Measurements from ENCODE around the gene RFX7. TPM values are rescaled to one million over a fixed set of nuclear protein-coding genes. Genes with fewer than 3 reads are reported as not detected.
"Not testable (repeated sequence)": the region's sequence is repeated elsewhere in the genome, so short reads cannot be mapped to it uniquely, and the experiment has no call there.

Gene RFX7
- total RNA-seq, 2 donors from 2014 or later: 4.4 to 5.9 TPM

- no peaks in the 10 kb centered on the region for H3K27me3 ChIP-seq
- H3K36me3 ChIP-seq: no peaks in the 10 kb centered on the region
- no peak overlapping the region for H3K27ac ChIP-seq
- H3K4me3 ChIP-seq: no peak overlapping the region
- H3K9me3 ChIP-seq: peaks cover 0 to 15% of the 10 kb centered on the region in 2 donors
- no peak for TF ChIP-seq CTCF (IDR thresholded peaks at IDR 0.05)
- H3K4me1 ChIP-seq: peaks cover 0 to 23% of the 10 kb centered on the region in 2 donors
- DNase-seq (ENCODE audit: low spot score): no peak
These were observed 36.0 kb downstream of the RFX7 start for GRCh38 chr15:56207711-56208110.

- H3K9me3 ChIP-seq: peaks cover 0 to 15% of the 10 kb centered on the region in 2 donors
- no peaks in the 10 kb centered on the region for H3K27me3 ChIP-seq
- no peak for DNase-seq (ENCODE audit: low spot score)
- no peak overlapping the region for H3K27ac ChIP-seq
- H3K36me3 ChIP-seq: no peaks in the 10 kb centered on the region
- TF ChIP-seq CTCF (IDR thresholded peaks at IDR 0.05): no peak
- no peak overlapping the region for H3K4me3 ChIP-seq
- peaks cover 0 to 23% of the 10 kb centered on the region in 2 donors for H3K4me1 ChIP-seq
These were observed 36.6 kb downstream of the RFX7 start for GRCh38 chr15:56207092-56207491.

GRCh38 chr15:56205061-56205876 is 38.4 kb downstream of the RFX7 start:
- no peaks in the 10 kb centered on the region for H3K27me3 ChIP-seq
- H3K4me3 ChIP-seq: no peak overlapping the region
- H3K27ac ChIP-seq: no peak overlapping the region
- no peak for DNase-seq (ENCODE audit: low spot score)
- no peaks in the 10 kb centered on the region for H3K36me3 ChIP-seq
- peaks cover 0 to 23% of the 10 kb centered on the region in 2 donors for H3K4me1 ChIP-seq
- TF ChIP-seq CTCF (IDR thresholded peaks at IDR 0.05): no peak
- H3K9me3 ChIP-seq: no peaks in the 10 kb centered on the region

- H3K4me3 ChIP-seq; H3K27ac ChIP-seq; DNase-seq (ENCODE audit: low spot score); H3K9me3 ChIP-seq; H3K27me3 ChIP-seq; H3K36me3 ChIP-seq: not testable (repeated sequence)
- peaks cover 0 to 23% of the 10 kb centered on the region in 2 donors for H3K4me1 ChIP-seq
These were observed 40.3 kb downstream of the RFX7 start for GRCh38 chr15:56203312-56203922.

GRCh38 chr15:56202701-56203100 is 41.0 kb downstream of the RFX7 start:
- no peak overlapping the region for H3K27ac ChIP-seq
- H3K27me3 ChIP-seq: no peaks in the 10 kb centered on the region
- H3K4me3 ChIP-seq: no peak overlapping the region
- H3K4me1 ChIP-seq: peaks cover 0 to 16% of the 10 kb centered on the region in 2 donors
- no peak for DNase-seq (ENCODE audit: low spot score)
- H3K36me3 ChIP-seq: no peaks in the 10 kb centered on the region
- TF ChIP-seq CTCF (IDR thresholded peaks at IDR 0.05): no peak
- no peaks in the 10 kb centered on the region for H3K9me3 ChIP-seq

GRCh38 chr15:56199038-56199437 is 44.6 kb downstream of the RFX7 start:
- no peaks in the 10 kb centered on the region for H3K9me3 ChIP-seq
- no peak overlapping the region for H3K4me3 ChIP-seq
- no peaks in the 10 kb centered on the region for H3K27me3 ChIP-seq
- TF ChIP-seq CTCF (IDR thresholded peaks at IDR 0.05): no peak
- DNase-seq (ENCODE audit: low spot score): no peak
- H3K36me3 ChIP-seq: no peaks in the 10 kb centered on the region
- no peak overlapping the region for H3K27ac ChIP-seq
- H3K4me1 ChIP-seq: no peaks in the 10 kb centered on the region
